ENCODE measurements around the gene DARS1.
A peak's percentile ranks its signal among the peaks of the same experiment; 100 is the strongest.
"Not testable (repeated sequence)": the region's sequence is repeated elsewhere in the genome, so short reads cannot be mapped to it uniquely, and the experiment has no call there.

DARS1 gene

DNA sequence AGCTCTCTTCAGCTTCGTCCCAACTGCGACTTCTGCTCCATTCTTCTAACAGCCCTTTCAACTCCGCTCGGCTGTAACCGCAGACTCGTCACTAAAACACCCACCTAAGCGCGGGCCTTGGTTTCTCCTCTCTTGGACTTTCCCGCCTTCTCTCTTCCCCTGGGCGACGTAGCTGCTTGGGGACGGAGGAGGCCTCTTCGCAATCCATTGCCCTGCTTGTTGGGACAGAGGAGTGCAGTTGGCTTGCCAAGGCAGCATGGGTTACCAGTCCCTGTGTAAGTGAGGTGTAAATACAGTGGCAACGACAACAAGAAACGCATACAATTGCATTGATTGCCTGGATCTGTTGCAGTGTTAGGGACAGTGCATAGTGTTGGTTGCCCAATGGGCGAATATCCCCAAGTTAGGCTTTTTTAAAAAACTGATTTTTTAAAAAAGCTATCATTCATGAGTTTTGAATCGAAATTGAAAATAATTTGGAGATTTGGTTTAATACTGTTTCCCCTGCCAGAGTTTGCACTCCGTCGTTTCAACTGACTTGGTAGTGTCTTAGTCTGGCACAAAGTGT lies 484 bp upstream of the DARS1 start:
- Histone ChIP-seq H3K4me1 (ENCODE audit: insufficient read depth, low read length) (peaks cover 4% of the 10 kb centered on the region; the same call in 1 of the 2 replicates), H3K9me3 (ENCODE audit: control insufficient read depth, insufficient read depth, low read length) (no peaks in the 10 kb centered on the region), H3K9ac (ENCODE audit: low read depth, low read length) (peak overlapping the region; percentile 68), H3K36me3 (ENCODE audit: insufficient read depth, low read length) (no peaks in the 10 kb centered on the region; the same call in 1 of the 2 replicates)

DNA sequence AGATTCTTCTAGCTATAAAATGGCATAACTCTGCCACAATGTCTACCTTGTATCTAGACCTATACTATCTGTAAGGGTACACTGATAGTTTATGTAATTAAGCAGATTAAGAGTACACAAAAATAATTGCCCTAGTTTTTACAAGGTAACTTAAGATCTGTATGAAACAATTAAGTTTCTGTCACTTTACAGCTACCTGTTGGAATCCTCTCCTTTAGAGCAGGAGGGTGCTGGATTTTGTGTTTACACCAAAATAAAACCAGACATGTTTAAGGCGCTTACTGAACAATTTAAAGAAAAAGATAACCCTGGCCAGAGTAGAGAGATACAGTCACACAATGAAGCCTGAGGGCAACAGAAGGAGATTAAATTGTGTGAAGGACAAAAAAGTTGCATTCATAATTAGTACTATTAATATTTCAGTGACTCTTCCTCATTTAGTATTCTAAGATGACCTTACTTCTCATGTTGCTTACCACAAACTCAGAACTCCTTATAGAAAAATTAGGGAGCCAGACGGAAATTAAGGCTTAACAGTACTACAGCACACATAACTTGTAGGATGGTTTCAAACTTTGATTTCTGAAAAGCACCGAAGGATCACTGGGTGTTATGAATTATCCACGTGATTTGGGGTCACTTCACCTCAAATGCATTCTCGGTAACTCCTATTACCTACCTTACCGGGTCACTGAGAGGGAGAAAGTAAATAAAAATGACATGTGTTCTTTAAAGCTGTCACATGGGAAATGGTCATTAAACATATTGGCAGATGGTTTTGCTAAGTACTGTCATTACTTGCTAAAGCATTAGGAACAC lies 1.0 kb downstream of the DARS1 start:
- Histone ChIP-seq H3K36me3 (ENCODE audit: insufficient read depth, low read length) (no peaks in the 10 kb centered on the region; the same call in 1 of the 2 replicates), H3K4me1 (ENCODE audit: insufficient read depth, low read length) (peaks cover 4% of the 10 kb centered on the region; the same call in 1 of the 2 replicates), H3K9ac (ENCODE audit: low read depth, low read length) (peak overlapping the region; percentile 68)

DNA sequence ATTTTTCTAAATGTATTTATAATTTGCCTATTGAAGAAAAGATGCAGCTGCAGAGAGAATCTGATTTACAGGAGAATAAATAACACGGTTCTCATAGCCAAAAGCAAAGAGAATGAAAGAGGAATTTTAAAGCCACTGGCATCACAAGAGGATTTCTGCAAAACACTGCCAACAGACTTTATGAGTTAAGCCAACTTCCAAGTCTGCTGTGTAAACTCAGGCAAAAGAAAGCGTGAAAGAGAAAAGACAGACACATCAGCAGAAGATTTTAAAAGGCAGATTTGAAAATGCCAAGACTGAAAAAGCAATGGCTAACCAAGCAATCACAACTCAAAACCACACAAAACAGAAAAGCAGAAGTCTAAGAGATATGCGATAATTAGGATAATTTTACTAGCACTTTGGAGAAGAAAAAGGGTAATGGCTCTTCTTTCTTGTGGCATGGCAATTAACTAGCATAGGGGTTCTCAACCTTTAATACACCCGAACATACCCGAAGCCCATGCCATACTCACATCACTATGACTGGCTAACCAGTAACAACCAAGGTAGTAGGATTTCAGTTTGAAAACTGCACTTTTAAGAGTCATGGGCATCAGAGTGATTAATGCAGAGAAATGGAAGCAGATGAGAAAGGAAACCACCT lies 4.9 kb downstream of the DARS1 start:
- H3K36me3 ChIP-seq (ENCODE audit: insufficient read depth, low read length), result no peaks in the 10 kb centered on the region; the same call in 1 of the 2 replicates

More for the DNA sequence above, 1.0 kb downstream of the DARS1 start:
- H3K9me3 ChIP-seq (ENCODE audit: control insufficient read depth, insufficient read depth, low read length), result no peaks in the 10 kb centered on the region

DNA sequence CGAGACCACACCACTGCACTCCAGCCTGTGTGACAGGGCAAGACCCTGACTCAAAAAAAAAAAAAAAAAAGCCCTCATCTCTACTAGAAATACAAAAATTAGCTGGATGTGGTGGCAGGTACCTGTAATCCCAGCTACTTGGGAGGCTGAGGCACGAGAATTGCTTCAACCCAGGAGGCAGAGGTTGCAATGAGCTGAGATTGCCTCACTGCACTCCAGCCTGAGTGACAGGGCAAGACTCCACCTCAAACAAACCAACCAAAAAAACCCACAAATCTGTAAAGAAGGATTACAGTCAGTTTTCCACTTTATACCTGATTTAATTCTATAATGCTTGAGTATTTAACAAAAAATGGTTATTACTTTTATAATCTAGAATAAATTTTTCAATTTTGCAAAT lies 9.7 kb downstream of the DARS1 start:
- Histone ChIP-seq H3K9ac (ENCODE audit: low read depth, low read length) (no peak overlapping the region), H3K9me3 (ENCODE audit: control insufficient read depth, insufficient read depth, low read length) (no peaks in the 10 kb centered on the region), H3K4me1 (ENCODE audit: insufficient read depth, low read length) (no peaks in the 10 kb centered on the region), H3K36me3 (ENCODE audit: insufficient read depth, low read length) (no peaks in the 10 kb centered on the region)

More for the DNA sequence above, 4.9 kb downstream of the DARS1 start:
- H3K9me3 ChIP-seq (ENCODE audit: control insufficient read depth, insufficient read depth, low read length), result no peaks in the 10 kb centered on the region
- no peaks in the 10 kb centered on the region; the same call in 1 of the 2 replicates for H3K4me1 ChIP-seq (ENCODE audit: insufficient read depth, low read length)
- H3K9ac ChIP-seq (ENCODE audit: low read depth, low read length), result no peak overlapping the region

DNA sequence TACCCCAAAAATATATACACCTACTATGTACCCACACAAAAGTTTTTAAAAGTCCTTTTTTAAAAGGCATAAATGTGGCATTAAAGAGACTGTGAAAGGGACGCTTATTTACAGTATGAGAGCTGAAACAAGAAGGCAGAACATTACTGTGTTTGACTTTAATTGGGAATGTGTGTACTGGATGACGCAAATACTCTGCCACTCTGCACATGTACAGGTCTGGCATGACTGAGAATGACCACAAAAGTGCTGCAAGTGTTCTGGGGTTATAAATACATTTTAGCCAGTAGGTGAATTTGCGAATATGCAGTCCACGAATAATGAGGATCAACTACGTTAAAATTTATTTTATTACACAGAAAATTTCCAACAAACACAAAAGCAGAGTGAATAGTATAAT lies 11.4 kb downstream of the DARS1 start:
- Histone ChIP-seq H3K4me1 (ENCODE audit: insufficient read depth, low read length) (no peaks in the 10 kb centered on the region), H3K36me3 (ENCODE audit: insufficient read depth, low read length) (no peaks in the 10 kb centered on the region), H3K9ac (ENCODE audit: low read depth, low read length) (no peak overlapping the region), H3K9me3 (ENCODE audit: control insufficient read depth, insufficient read depth, low read length) (no peaks in the 10 kb centered on the region)

DNA sequence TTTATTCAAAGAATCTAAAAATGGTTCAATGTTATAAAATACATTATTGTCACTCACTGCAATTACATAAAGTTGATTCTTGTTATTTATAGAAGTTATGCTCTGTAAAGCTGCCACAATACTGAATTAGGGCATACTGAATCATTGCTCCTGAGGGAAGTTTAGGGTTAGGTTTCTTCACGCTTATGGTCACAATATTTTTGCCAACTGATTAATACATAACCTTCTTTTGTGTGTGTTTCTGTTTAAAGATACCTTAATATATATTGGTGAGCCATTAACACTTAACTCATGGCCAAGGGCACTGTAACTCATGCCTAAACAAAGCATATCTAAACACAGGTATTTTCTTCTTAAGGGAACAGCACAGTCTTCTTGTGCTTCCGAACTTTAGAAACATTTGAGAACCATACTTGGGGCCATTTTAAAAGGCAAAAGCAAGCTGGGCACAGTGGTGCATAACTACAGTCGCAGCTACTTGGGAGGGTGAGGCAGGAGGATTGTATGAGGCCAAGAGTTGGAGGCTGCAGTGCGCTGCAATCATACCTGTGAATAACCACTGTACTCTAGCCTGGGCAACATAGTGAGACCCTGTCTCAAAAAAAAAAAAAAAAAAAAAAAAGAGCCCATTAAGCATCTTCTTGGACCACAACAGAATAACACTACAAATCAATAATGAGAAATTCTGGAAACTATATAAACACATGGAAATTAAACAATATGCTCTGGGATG lies 15.6 kb downstream of the DARS1 start:
- Histone ChIP-seq H3K4me1 (ENCODE audit: insufficient read depth, low read length) (no peaks in the 10 kb centered on the region), H3K9ac (ENCODE audit: low read depth, low read length) (no peak overlapping the region), H3K36me3 (ENCODE audit: insufficient read depth, low read length) (no peaks in the 10 kb centered on the region), H3K9me3 (ENCODE audit: control insufficient read depth, insufficient read depth, low read length) (no peaks in the 10 kb centered on the region)

DNA sequence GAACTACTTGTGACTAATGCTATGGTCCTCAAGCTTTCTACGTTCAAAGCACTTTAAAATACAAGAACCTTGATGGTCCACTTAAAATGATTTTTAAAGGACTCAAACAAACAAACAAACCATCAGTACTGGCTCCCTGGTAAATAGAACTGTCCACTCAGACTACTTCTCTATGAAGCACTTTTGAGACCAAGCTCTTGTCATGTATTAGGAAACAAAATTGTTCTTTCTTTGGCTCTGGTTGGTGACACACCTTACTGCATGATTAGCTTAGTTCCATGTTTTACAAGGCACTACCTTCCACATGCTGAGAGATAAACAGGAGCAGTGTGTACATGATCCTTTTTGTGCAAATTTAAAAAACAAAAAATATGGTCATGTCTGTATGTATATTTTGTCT lies 19.7 kb downstream of the DARS1 start:
- Histone ChIP-seq H3K9me3 (ENCODE audit: control insufficient read depth, insufficient read depth, low read length) (no peaks in the 10 kb centered on the region), H3K4me1 (ENCODE audit: insufficient read depth, low read length) (peaks cover 23% of the 10 kb centered on the region), H3K36me3 (ENCODE audit: insufficient read depth, low read length) (no peaks in the 10 kb centered on the region), H3K9ac (ENCODE audit: low read depth, low read length) (no peak overlapping the region)

DNA sequence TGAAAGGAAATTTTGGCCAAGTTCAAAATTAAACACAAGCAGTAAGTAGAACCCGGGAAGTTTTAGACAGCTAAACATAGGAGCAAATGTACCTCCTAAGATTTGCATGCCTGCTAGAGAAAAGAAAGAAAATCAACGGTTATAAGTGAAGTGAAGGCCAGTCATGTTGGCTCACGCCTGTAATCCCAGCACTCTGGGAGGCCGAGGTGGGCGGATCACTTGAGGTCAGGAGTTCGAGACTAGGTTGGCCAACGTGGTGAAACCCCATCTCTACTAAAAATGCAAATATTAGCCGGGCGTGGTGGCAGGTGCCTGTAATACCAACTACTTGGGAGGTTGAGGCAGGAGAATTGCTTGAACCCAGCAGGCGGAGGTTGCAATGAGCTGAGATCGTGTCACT lies 21.0 kb downstream of the DARS1 start:
- not testable (repeated sequence) for H3K9me3 ChIP-seq (ENCODE audit: control insufficient read depth, insufficient read depth, low read length); H3K36me3 ChIP-seq (ENCODE audit: insufficient read depth, low read length); H3K9ac ChIP-seq (ENCODE audit: low read depth, low read length)
- peaks cover 34% of the 10 kb centered on the region for H3K4me1 ChIP-seq (ENCODE audit: insufficient read depth, low read length)

DNA sequence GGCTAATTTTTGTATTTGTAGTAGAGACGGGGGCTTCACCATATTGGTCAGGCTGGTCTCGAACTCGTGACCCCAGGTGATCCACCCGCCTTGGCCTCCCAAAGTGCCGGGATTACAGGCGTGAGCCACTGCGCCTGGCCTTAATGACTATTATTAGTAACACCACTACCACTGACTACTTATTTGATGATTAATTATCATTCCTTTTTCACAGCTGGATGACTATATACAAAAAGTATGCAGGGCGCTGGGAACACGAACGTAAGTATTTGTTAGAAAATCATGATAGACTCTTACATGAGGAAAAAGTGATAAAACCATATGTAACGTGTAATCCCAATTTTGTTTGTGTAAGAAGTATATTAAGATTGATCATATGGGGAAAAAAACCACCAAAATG lies 21.6 kb downstream of the DARS1 start:
- no peaks in the 10 kb centered on the region for H3K36me3 ChIP-seq (ENCODE audit: insufficient read depth, low read length)
- H3K9ac ChIP-seq (ENCODE audit: low read depth, low read length), result no peak overlapping the region
- peaks cover 34% of the 10 kb centered on the region for H3K4me1 ChIP-seq (ENCODE audit: insufficient read depth, low read length)
- no peaks in the 10 kb centered on the region for H3K9me3 ChIP-seq (ENCODE audit: control insufficient read depth, insufficient read depth, low read length)

DNA sequence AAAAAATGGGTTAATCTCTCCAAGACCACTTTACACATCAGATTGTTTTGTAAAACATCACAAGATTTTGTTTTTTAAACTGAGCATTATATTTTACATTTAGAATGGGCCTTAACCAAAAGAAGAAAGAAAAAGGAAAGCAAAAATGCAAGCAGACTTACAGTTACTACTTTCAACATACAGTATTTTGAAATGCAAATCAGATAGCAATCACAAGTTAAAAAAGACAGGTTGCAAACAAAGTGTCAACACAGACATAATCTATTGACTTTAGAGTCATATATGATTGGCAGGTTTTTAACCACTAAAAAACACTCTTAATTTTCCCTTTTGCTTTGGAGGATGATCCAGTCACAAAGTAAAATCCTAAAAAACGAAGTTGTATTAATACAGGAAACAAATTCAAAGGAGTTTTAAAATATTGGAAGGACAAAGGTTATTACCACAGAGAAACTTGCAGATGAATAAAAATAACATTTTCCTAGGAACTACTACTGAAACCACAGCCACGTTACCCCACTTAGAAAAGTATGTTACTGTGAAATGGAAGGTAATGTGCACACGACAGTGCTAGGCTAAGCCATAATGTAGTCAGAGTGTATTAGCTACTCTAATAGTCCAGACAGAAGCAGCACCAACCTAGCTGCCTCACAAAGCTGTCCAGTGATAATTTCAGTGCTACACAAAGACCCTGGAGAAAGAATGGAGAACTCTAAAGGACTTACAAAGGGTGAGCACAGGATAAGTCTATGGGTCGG lies 22.9 kb downstream of the DARS1 start:
- Histone ChIP-seq H3K9me3 (ENCODE audit: control insufficient read depth, insufficient read depth, low read length) (no peaks in the 10 kb centered on the region), H3K4me1 (ENCODE audit: insufficient read depth, low read length) (peaks cover 34% of the 10 kb centered on the region), H3K36me3 (ENCODE audit: insufficient read depth, low read length) (no peaks in the 10 kb centered on the region), H3K9ac (ENCODE audit: low read depth, low read length) (no peak overlapping the region)

DNA sequence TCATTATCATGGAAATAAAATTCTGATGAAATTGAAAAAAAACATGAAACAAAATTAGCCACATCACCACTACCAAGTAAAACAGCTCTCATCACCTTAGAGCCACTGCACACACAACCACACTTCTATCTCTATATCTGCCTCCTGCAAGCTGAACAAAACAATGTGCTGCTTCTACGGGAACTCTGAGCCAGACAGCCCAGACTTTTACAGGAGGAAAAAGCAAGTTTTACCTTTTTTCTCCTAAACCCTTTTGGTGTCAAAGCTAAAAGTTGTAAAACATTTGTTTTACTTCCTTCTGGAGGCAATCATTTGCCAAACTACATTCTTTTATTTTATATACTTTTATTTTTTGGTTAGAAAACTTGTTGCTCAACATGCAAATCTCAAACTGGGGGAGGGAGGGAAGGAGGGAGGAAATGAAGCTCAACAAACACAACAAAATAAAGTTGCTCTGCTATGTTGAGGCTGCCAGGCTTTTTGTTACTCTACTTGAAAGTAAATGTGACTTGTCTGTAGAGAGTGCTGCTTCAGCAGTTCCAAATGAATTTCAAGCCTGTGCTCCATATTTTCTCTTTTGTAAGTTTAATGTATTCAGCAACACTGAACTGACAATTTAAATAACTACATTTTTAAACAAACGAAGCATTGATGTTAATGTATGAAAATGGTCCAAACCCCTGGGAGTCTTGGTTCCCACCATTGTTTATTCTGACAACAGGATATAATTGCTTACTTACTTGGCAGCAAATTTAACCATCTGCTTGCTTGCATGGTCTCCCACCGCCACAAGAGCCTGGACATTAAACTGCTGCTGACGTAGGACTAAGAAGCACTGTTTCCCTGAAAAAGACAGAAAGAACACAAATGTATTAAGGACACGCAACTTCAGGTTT lies 24.5 kb downstream of the DARS1 start:
- Histone ChIP-seq H3K36me3 (ENCODE audit: insufficient read depth, low read length) (no peaks in the 10 kb centered on the region), H3K9me3 (ENCODE audit: control insufficient read depth, insufficient read depth, low read length) (no peaks in the 10 kb centered on the region), H3K4me1 (ENCODE audit: insufficient read depth, low read length) (peaks cover 34% of the 10 kb centered on the region), H3K9ac (ENCODE audit: low read depth, low read length) (no peak overlapping the region)

DNA sequence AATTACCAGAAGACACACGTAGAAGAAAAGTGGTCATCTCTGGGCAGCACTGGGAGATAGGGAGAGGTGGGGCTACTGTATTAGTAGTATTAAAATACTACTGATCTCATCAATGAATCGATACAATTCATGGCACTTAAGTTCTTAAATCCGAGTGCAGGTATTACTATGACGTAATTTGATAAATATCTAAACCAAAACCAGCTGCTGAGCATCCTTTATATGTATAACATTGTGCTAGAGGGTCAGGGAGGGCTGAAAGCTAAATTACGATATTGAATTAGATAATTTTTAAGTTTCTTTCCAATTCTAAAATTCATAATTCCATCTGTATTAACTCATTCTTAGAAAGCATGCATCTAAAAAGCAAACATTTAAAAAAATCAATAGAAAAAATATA lies 25.3 kb downstream of the DARS1 start:
- Histone ChIP-seq H3K36me3 (ENCODE audit: insufficient read depth, low read length) (no peaks in the 10 kb centered on the region), H3K9me3 (ENCODE audit: control insufficient read depth, insufficient read depth, low read length) (no peaks in the 10 kb centered on the region), H3K9ac (ENCODE audit: low read depth, low read length) (no peak overlapping the region), H3K4me1 (ENCODE audit: insufficient read depth, low read length) (peaks cover 34% of the 10 kb centered on the region)

DNA sequence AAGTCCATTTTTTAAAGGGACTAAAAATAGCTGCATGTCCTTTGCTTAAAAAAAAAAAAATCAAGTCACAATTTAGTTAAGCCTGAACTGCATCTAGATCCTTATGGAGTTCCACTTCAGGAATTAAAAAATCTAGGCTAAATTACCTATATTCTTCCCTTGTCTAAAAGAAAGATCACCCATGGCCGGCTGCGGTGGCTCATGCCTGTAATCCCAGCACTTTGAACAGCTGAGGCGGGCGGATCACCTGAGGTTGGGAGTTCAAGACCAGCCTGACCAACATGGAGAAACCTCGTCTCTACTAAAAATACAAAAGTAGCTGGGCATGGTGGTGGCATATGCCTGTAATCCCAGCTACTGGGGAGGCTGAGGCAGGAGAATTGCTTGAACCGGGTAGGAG lies 26.5 kb downstream of the DARS1 start:
- not testable (repeated sequence) for H3K36me3 ChIP-seq (ENCODE audit: insufficient read depth, low read length); H3K9ac ChIP-seq (ENCODE audit: low read depth, low read length); H3K9me3 ChIP-seq (ENCODE audit: control insufficient read depth, insufficient read depth, low read length)
- peaks cover 34% of the 10 kb centered on the region for H3K4me1 ChIP-seq (ENCODE audit: insufficient read depth, low read length)
